IPS-15b (cell line): ENCODE measurements around the gene MRPS31.
A peak's percentile ranks its signal among the peaks of the same experiment; 100 is the strongest.
"Not testable (repeated sequence)": the region's sequence is repeated elsewhere in the genome, so short reads cannot be mapped to it uniquely, and the experiment has no call there.

ENCODE experiments used
- H3K27me3 ChIP-seq: one replicate; pipeline ENCODE4 v1.6.1; 2013; ENCODE audit warnings: low read length; ENCODE audit not compliant: control insufficient read depth, insufficient read depth
- H3K36me3 ChIP-seq: one replicate; pipeline ENCODE4 v1.6.1; 2013; ENCODE audit warnings: low read length; ENCODE audit not compliant: control insufficient read depth, insufficient read depth
- H3K4me1 ChIP-seq: one replicate; pipeline ENCODE4 v1.6.1; 2013; ENCODE audit warnings: mild to moderate bottlenecking, low read length; ENCODE audit not compliant: control insufficient read depth, insufficient read depth
- H3K4me3 ChIP-seq: one replicate; pipeline ENCODE4 v1.5.1; 2013; ENCODE audit warnings: low read depth, low read length
- H3K9ac ChIP-seq: one replicate; pipeline ENCODE4 v1.6.1; 2013; ENCODE audit warnings: low read depth, mild to moderate bottlenecking, low read length
- H3K9me3 ChIP-seq: one replicate; pipeline ENCODE4 v1.6.1; 2013; ENCODE audit warnings: mild to moderate bottlenecking, low read length; ENCODE audit not compliant: control insufficient read depth, insufficient read depth

The MRPS31 gene

GRCh38 chr13:40734536-40735231, 36.3 kb downstream of the MRPS31 start:
- not testable (repeated sequence) for H3K36me3 ChIP-seq, H3K27me3 ChIP-seq, H3K4me1 ChIP-seq, H3K9ac ChIP-seq, H3K9me3 ChIP-seq
- peak overlapping the region; percentile 50 for H3K4me3 ChIP-seq

GRCh38 chr13:40732658-40733057, 38.3 kb downstream of the MRPS31 start:
- H3K4me3 ChIP-seq: no peak overlapping the region
- no peaks in the 10 kb centered on the region for H3K36me3 ChIP-seq

GRCh38 chr13:40728595-40728994, 42.4 kb downstream of the MRPS31 start:
- no peaks in the 10 kb centered on the region for H3K36me3 ChIP-seq
- no peaks in the 10 kb centered on the region for H3K27me3 ChIP-seq
- no peaks in the 10 kb centered on the region for H3K9me3 ChIP-seq
- no peak overlapping the region for H3K9ac ChIP-seq
- H3K4me1 ChIP-seq: no peaks in the 10 kb centered on the region
- H3K4me3 ChIP-seq: no peak overlapping the region

More at GRCh38 chr13:40732658-40733057, 38.3 kb downstream of the MRPS31 start:
- H3K4me1 ChIP-seq: no peaks in the 10 kb centered on the region
- H3K27me3 ChIP-seq: no peaks in the 10 kb centered on the region
- H3K9ac ChIP-seq: no peak overlapping the region
- H3K9me3 ChIP-seq: no peaks in the 10 kb centered on the region

GRCh38 chr13:40714433-40714832, 56.6 kb downstream of the MRPS31 start:
- not testable (repeated sequence) for H3K9me3 ChIP-seq, H3K27me3 ChIP-seq, H3K4me1 ChIP-seq, H3K36me3 ChIP-seq, H3K9ac ChIP-seq, H3K4me3 ChIP-seq

GRCh38 chr13:40706439-40706838, 64.6 kb downstream of the MRPS31 start:
- H3K9ac ChIP-seq: no peak overlapping the region
- no peaks in the 10 kb centered on the region for H3K27me3 ChIP-seq
- H3K9me3 ChIP-seq: no peaks in the 10 kb centered on the region
- no peaks in the 10 kb centered on the region for H3K4me1 ChIP-seq
- no peaks in the 10 kb centered on the region for H3K36me3 ChIP-seq
- no peak overlapping the region for H3K4me3 ChIP-seq

GRCh38 chr13:40697711-40698110, 73.3 kb downstream of the MRPS31 start:
- Histone ChIP-seq H3K36me3 (no peaks in the 10 kb centered on the region), H3K4me3 (no peak overlapping the region), H3K27me3 (no peaks in the 10 kb centered on the region), H3K9ac (no peak overlapping the region), H3K4me1 (peaks cover 7% of the 10 kb centered on the region), H3K9me3 (no peaks in the 10 kb centered on the region)

- peaks cover 7% of the 10 kb centered on the region for H3K4me1 ChIP-seq
- no peaks in the 10 kb centered on the region for H3K9me3 ChIP-seq
- H3K9ac ChIP-seq: no peak overlapping the region
Observed at GRCh38 chr13:40694426-40694825, 76.6 kb downstream of the MRPS31 start.

GRCh38 chr13:40692946-40693345, 78.0 kb downstream of the MRPS31 start:
- H3K27me3 ChIP-seq: no peaks in the 10 kb centered on the region
- no peak overlapping the region for H3K4me3 ChIP-seq
- H3K4me1 ChIP-seq: peaks cover under 1% of the 10 kb centered on the region
- no peak overlapping the region for H3K9ac ChIP-seq
- H3K36me3 ChIP-seq: no peaks in the 10 kb centered on the region
- H3K9me3 ChIP-seq: no peaks in the 10 kb centered on the region

More at GRCh38 chr13:40694426-40694825, 76.6 kb downstream of the MRPS31 start:
- H3K4me3 ChIP-seq: no peak overlapping the region
- H3K27me3 ChIP-seq: no peaks in the 10 kb centered on the region
- H3K36me3 ChIP-seq: no peaks in the 10 kb centered on the region

- H3K9me3 ChIP-seq: no peaks in the 10 kb centered on the region
- no peaks in the 10 kb centered on the region for H3K36me3 ChIP-seq
- no peaks in the 10 kb centered on the region for H3K4me1 ChIP-seq
- H3K9ac ChIP-seq: no peak overlapping the region
- no peak overlapping the region for H3K4me3 ChIP-seq
- no peaks in the 10 kb centered on the region for H3K27me3 ChIP-seq
Observed at GRCh38 chr13:40688781-40689180, 82.2 kb downstream of the MRPS31 start.

GRCh38 chr13:40682449-40683240, 88.3 kb downstream of the MRPS31 start:
- peaks cover 19% of the 10 kb centered on the region for H3K4me1 ChIP-seq
- H3K36me3 ChIP-seq: no peaks in the 10 kb centered on the region
- no peaks in the 10 kb centered on the region for H3K27me3 ChIP-seq
- no peaks in the 10 kb centered on the region for H3K9me3 ChIP-seq
- H3K9ac ChIP-seq: no peak overlapping the region
- no peak overlapping the region for H3K4me3 ChIP-seq

- peak overlapping the region; percentile 36 for H3K4me3 ChIP-seq
- no peaks in the 10 kb centered on the region for H3K9me3 ChIP-seq
- H3K9ac ChIP-seq: no peak overlapping the region
Observed at GRCh38 chr13:40681341-40682146, 89.4 kb downstream of the MRPS31 start.

More at GRCh38 chr13:40681341-40682146, 89.4 kb downstream of the MRPS31 start:
- H3K36me3 ChIP-seq: no peaks in the 10 kb centered on the region
- no peaks in the 10 kb centered on the region for H3K27me3 ChIP-seq
- H3K4me1 ChIP-seq: peaks cover 19% of the 10 kb centered on the region
